ENCODE results near the gene BAHD1. TPM values are rescaled to one million over a fixed set of nuclear protein-coding genes. Genes with fewer than 3 reads are reported as not detected.

Gene BAHD1
- total RNA-seq, 1 donor from 2014 or later, result 29.0 TPM

- no peak for DNase-seq (ENCODE audit: low spot score)
Measured at GRCh38 chr15:40424483-40425115, 16.2 kb upstream of the BAHD1 start.

- no peak for DNase-seq (ENCODE audit: low spot score)
Measured at GRCh38 chr15:40425681-40426080, 15.1 kb upstream of the BAHD1 start.

GRCh38 chr15:40427188-40427587 lies 13.6 kb upstream of the BAHD1 start:
- no peak for DNase-seq (ENCODE audit: low spot score)

DNA sequence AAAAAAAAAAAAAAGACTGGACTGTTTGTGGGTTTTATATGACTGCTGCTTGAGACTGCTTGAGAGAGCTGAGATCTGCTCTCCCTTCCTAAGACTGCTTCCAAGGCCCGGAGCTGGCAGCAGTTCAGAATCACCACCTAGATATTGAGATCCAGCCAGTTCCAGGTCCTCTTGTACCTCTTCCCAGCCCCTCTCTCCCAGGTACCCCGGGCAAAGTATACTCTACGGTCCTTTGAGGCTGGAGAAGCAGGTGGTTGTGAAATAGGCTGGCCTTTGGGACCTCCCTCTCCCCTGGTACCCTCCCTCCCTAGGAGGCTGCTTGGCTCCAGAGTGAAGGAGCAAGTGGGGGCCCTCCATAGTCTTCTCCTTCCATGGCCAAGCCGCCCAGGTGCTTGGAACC lies 12.6 kb upstream of the BAHD1 start:
- no peak for DNase-seq (ENCODE audit: low spot score)

DNA sequence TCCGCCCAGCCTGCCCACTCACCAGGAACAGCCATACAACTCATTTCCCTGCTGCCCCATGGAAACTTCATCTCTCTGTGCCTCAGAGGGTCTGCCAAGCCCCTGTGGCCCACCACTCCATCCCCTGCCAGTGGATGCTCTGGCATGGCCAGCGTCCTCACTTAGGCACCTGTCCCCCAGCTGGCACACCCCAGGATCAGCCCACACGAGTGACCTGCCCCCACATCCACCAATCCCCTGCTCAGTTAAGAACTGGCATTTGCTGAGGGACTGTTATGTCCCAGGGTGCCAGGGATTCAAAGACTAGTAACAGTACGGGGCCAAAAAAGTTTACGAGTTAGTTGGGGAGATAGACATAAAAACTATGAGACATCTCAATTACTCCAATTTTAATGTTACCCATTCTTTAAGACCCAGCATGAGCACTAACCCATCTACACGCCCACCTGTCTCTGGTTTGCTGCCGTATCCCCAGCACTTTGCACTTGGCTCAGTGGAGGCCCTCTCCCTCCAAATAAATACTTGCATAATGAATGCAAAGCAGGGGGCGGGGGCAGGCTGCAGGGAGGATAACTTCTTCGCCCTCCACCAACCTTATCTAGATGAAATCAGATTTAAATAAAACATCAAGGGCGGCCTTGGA lies 11.6 kb upstream of the BAHD1 start:
- no peak for DNase-seq (ENCODE audit: low spot score)

DNA sequence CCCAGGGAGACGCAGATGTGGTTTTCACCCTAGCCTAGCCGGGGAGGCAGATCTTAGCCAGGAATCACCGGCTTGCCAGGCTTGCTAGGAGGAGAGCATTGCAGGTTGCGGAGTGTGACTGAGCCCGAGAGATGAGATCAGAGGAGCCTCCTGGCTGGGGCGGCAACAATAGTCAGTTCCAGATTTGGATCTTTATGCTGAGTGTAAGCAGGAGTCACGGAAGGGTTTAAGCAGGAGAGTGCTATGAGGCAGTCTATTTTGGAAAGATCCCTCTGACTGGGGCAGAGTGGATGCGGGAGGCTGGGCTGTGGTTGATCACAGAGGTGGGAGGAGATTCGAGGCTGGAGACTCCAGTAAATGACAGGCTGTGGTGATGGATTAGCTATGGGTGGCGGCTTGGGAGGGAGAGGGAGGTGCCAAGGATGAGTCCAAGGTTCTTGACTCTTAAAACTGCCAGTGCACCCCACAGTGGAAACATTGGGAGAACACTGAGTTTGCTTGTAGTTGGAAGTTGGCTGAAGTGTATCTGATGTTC lies 10.4 kb upstream of the BAHD1 start:
- DNase-seq (ENCODE audit: low spot score), result no peak

DNA sequence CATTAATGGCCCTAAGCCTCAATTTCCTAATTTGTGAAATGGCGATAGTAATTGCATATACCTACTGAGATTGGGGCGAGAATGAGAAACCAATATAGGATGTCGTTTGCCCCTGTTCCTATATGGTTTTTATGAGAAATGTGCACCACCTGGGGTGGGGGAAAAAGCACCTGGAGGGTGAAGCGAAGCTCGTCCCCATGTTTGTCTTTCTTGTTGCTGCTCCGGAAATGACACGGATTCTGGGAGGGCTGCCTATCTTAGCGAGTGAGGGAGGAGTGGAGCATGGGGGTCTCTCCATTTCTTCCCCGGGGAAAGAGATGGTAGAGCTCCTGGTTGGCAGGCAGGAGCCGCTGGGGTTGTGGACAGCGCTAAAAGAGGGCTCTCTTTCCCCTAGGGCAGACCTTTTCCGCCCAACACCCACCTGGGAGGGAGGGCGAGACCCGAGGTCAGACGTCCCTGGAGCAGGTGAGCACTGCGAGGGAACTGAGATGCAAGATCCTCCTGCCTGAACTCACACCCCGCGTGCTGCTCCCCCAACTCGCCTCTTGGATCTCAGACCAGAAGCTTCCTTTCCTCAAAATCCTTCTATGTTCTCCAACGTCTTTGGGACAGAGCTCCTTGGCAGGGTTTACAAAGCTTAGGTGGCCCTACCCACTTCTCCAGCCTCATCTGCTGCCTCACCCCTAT lies 5.6 kb upstream of the BAHD1 start:
- DNase-seq (ENCODE audit: low spot score), result no peak

- no peak for DNase-seq (ENCODE audit: low spot score)
Measured at GRCh38 chr15:40435710-40436089, 5.1 kb upstream of the BAHD1 start.

GRCh38 chr15:40436116-40436891 lies 4.4 kb upstream of the BAHD1 start:
- DNase-seq (ENCODE audit: low spot score), result no peak

DNA sequence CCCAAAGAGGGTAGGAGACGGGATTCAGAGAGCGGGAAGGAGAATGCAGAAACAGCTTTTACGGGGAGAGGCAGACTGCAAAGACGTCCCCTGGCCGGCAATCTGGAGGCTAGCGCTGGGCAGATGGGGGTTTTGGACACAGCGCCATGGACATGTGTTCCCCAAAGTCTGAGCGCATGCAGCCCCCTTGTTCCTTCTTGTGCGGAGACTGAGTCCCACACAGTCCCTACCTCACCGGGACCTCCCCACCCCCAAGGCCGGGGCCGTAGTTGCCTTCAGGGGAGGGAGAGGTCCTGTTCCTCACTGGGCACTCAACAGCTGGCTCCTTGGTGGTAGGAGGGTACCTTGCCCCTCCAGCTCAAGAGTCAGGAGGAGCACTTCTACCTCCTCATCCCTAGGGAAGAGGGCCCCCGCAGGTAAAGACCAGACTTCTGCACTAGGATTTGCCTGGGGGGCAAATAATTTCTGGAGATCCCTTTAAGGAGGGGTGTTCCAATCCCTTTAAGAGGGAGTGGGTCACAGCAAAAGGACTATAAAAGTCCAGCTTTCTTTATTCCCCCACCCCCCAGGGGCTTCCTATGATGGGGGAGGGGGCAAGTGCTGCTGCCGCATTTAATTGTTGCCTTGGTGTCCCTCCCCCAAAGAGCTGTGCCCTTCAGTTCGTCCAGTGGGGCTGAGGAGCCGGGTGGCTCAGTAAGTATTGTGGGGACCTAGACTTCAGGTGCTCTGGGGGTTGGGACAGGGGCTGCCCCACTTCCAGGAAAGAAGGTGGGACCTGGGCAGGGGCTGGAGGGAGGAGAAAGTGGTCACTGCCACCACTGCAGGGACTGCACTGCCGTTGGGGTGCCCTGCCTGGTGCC lies 3.6 kb upstream of the BAHD1 start:
- DNase-seq (ENCODE audit: low spot score), result no peak

GRCh38 chr15:40437752-40438687 lies 2.7 kb upstream of the BAHD1 start:
- DNase-seq (ENCODE audit: low spot score), result no peak

GRCh38 chr15:40438712-40439111 lies 2.0 kb upstream of the BAHD1 start:
- no peak for DNase-seq (ENCODE audit: low spot score)

DNA sequence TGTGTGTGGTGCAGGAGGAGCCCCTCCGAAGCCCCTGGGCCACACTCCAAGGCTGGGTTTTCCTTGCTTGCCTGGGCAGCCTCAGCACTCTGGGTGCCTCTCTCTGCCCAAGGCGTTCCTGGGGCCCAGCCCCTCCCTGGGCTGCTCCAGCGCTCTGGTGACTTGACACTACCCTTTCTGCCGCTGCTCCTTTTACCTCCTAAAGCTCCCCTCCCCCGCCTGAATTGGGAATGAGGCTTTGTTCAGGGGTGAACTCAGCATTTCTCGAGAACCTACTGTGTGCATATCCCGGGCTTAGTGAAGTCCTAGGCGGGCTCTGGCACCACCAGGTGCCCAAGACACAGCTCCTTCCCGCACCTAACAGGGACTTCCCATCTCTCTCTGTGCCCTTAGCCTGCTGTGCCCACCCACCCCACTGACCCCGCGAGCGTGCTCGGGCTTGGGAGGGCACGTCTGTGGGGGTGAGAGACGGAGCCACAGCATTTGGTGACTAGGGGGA lies 1.2 kb upstream of the BAHD1 start:
- DNase-seq (ENCODE audit: low spot score), result no peak

DNA sequence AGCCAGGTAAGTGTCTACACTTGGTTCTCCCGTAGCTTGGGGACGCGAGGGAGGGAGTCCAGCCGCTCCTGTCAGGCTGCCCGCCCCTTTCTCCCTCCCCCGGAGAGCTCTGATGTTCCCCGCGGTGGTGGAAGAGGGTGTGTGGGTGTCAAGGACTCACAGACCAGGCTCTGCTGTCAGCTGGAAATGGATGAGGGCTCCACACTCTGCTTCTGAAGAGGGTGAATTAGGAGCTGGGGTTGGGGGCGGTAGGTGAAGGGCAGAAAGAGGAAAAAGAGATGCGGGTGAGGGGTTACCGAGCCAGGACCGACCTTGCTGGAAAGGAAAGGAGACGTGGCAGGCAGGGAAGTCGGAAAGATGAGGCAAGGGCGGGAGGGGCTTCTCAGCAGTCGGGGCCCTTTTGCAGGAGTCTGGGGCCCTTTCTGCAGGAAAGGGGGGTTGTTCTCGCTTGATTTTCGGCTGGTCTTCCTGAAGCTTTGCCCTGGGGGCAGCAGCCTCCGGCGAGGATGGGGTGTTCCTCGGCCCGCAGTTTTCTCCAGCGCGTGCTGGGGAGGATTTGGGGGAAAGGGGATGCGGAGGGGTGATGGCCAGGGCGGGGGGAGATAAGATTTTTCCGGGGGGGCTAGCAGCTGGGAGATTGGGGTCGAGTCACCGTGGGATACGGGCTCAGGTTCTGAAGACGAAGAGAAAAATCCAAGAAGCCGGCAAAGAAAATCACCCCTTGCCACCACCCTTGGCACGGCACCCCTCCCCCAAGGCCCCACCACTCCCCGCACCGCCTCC lies 602 bp upstream of the BAHD1 start:
- DNase-seq (ENCODE audit: low spot score), result no peak

DNA sequence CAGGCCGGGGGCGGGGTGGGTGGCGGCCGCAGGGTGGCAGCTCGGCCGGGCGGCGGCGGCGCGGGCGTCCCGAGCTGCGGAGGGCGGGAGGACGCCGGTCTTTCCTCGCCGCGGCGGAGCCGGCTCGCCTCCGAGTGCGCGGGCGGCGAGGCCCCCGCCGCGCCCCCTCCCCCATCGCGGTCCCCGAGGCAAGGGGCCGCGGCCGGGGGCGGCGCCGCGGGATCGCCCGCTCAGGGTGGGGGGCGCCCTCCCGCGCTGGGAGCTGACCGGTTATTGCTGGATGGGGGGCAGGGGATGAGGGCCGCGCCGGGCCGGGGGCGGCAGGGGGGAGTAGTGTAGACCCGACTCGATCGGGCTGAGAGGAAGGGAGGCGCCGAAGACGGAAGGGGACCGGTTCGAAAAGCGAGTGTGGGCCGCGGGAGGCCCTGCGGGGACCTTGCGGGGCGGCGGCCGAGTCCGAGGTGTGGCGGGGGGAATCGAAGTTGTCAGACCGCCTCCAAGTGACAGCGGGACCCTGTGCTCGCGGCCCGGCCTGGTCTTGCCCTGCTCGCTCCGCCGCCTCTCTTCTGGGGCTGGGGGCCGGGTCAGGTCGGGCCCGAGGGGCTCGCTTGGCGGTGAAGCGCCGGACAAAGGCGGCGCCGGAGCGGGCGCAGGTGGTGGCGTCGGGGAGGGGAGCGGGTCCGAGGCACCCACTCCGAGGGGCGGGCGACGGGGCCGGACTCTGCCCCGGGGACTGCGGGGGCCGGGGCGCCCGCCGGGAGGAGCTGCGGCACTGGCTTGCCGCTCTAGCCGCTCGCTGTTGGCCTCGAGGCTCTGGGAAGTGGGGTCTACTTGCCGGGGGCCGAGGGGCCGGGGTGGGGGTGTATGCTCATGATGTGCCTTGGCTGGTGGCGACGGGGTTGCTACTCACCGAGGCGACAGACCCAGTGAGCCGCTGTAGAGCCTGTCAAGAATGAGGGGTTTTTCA lies 1.1 kb downstream of the BAHD1 start:
- DNase-seq (ENCODE audit: low spot score), result no peak

DNA sequence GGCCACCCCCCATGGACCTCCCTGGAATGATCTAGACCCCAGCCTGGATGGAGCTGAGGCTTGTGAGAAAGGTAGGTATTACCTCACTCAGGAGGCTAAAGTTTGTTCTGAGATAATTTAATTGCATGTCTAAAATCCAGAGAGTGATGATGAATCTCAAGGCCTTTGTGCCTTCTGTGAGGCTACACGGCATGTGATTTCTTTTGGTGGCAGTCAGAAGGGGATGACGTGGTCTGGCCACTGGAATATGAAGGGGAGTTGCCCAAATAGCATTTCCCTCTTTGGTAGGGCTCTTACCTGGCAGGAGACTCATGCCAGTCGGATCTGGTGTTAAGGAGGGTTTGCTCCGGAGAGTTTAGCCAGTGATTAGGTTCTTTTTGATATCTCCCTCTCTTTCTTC lies 2.5 kb downstream of the BAHD1 start:
- no peak for DNase-seq (ENCODE audit: low spot score)

DNA sequence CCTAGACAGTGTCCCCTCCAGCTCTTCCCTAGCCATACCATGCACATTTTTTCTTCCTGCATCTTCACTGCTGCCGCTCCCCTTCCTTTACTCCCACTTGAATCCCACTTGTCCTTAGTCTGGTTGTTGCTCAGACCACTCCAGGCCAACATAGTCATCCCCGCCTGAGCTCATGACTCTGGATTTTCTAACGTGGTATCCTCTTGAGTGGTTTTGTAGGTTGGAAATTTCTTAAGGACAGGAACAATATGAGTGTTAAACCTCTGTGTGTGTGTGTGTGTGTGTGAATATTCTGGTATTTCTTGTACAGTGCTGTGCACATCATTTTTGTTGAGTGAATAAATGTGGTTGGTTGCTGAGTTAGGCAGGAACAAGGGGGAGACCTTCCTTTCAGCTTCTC lies 3.1 kb downstream of the BAHD1 start:
- no peak for DNase-seq (ENCODE audit: low spot score)

DNA sequence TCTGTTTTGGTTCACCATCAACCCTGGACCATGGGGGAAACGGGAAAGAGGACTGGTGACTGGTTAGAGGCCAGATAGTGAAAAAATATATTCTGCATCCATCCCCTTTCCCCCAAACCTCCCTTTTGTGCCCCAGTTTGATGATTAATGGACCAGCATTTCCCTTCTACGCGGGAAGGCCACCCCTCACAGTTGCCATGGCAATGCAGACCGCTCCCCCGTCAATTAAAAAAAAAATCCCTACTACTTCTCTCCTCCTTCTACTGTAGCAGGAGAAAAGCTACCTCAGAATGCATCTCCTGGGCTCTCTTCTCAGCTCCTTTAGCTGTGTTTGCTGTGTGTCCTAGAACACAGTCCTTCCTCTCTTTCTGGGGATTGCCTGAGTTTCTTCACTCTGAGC lies 4.0 kb downstream of the BAHD1 start:
- no peak for DNase-seq (ENCODE audit: low spot score)
